HG03066 (cell line): ENCODE measurements around the gene GALNT12.

Source experiments
- ATAC-seq: cut with Tn5 transposase; IDR thresholded peaks from one replicate; pipeline ENCODE4 v1.9.1; 2021; ENCODE audit warnings: low read depth; ENCODE audit not compliant: unreplicated experiment

Gene GALNT12

GRCh38 chr9:98854266-98854665 lies 46.8 kb downstream of the GALNT12 start:
- ATAC-seq: no peak

GRCh38 chr9:98855592-98855991 lies 48.1 kb downstream of the GALNT12 start:
- ATAC-seq: no peak

GRCh38 chr9:98856982-98857381 lies 49.5 kb downstream of the GALNT12 start:
- no peak for ATAC-seq

- ATAC-seq: no peak
These were observed 52.5 kb downstream of the GALNT12 start for GRCh38 chr9:98859941-98860340.

- no peak for ATAC-seq
These were observed 53.4 kb downstream of the GALNT12 start for GRCh38 chr9:98860871-98861293.

- no peak for ATAC-seq
These were observed 54.5 kb downstream of the GALNT12 start for GRCh38 chr9:98861781-98862504.

GRCh38 chr9:98862936-98863335 lies 55.5 kb downstream of the GALNT12 start:
- ATAC-seq: no peak

- ATAC-seq: no peak
These were observed 57.1 kb downstream of the GALNT12 start for GRCh38 chr9:98864281-98865174.

- no peak for ATAC-seq
These were observed 57.9 kb downstream of the GALNT12 start for GRCh38 chr9:98865284-98865875.

- no peak for ATAC-seq
These were observed 59.1 kb downstream of the GALNT12 start for GRCh38 chr9:98866435-98867102.

- no peak for ATAC-seq
These were observed 59.6 kb downstream of the GALNT12 start for GRCh38 chr9:98867103-98867428.

GRCh38 chr9:98867429-98868168 lies 60.1 kb downstream of the GALNT12 start:
- ATAC-seq: no peak

- no peak for ATAC-seq
These were observed 61.7 kb downstream of the GALNT12 start for GRCh38 chr9:98869078-98869745.

GRCh38 chr9:98869866-98870265 lies 62.4 kb downstream of the GALNT12 start:
- ATAC-seq: no peak

GRCh38 chr9:98870782-98871557 lies 63.5 kb downstream of the GALNT12 start:
- no peak for ATAC-seq

- ATAC-seq: no peak
These were observed 64.1 kb downstream of the GALNT12 start for GRCh38 chr9:98871558-98872065.

- no peak for ATAC-seq
These were observed 66.1 kb downstream of the GALNT12 start for GRCh38 chr9:98873526-98873925.

GRCh38 chr9:98873951-98874371 lies 66.5 kb downstream of the GALNT12 start:
- no peak for ATAC-seq
